IPS-20b (cell line): ENCODE measurements around the gene PARVG.
A peak's percentile ranks its signal among the peaks of the same experiment; 100 is the strongest.

Experiments
- H3K27ac ChIP-seq: one replicate; pipeline ENCODE4 v1.5.1; 2013; ENCODE audit warnings: low read length
- H3K27me3 ChIP-seq: 2 replicates; pipeline ENCODE4 v1.6.1; 2013; ENCODE audit warnings: mild to moderate bottlenecking, low read length, inconsistent platforms; ENCODE audit not compliant: insufficient read depth
- H3K36me3 ChIP-seq: 2 replicates; pipeline ENCODE4 v1.6.1; 2013; ENCODE audit warnings: low read depth, mild to moderate bottlenecking, inconsistent platforms, low read length, moderate library complexity; ENCODE audit not compliant: insufficient read depth
- H3K4me1 ChIP-seq: 2 replicates; pipeline ENCODE4 v1.6.1; 2013; ENCODE audit warnings: mild to moderate bottlenecking, control low read depth, inconsistent platforms, low read length, moderate library complexity; ENCODE audit not compliant: insufficient read depth
- H3K4me3 ChIP-seq: 2 replicates; pipeline ENCODE4 v1.5.1; 2013; ENCODE audit warnings: mild to moderate bottlenecking, low read length, inconsistent platforms
- H3K9ac ChIP-seq: 2 replicates; pipeline ENCODE4 v1.6.1; 2013; ENCODE audit warnings: low read depth, mild to moderate bottlenecking, inconsistent platforms, low read length, moderate library complexity
- H3K9me3 ChIP-seq: 2 replicates; pipeline ENCODE4 v1.6.1; 2013; ENCODE audit warnings: mild to moderate bottlenecking, low read depth, low read length, inconsistent platforms; ENCODE audit not compliant: insufficient read depth

The PARVG gene

GRCh38 chr22:44143105-44143474, 37.6 kb upstream of the PARVG start:
- Histone ChIP-seq H3K4me1 (peaks cover 22% of the 10 kb centered on the region), H3K27me3 (0 out of 2 replicates have a peak, but pooled peaks cover 8% of the 10 kb centered on the region), H3K9ac (no peak overlapping the region), H3K36me3 (no peaks in the 10 kb centered on the region), H3K4me3 (no peak overlapping the region), H3K9me3 (peaks cover 1% of the 10 kb centered on the region; the same call in 1 of the 2 replicates), H3K27ac (no peak overlapping the region)

GRCh38 chr22:44143579-44143978, 37.1 kb upstream of the PARVG start:
- no peaks in the 10 kb centered on the region for H3K36me3 ChIP-seq
- no peak overlapping the region for H3K4me3 ChIP-seq
- H3K9ac ChIP-seq: no peak overlapping the region
- H3K27ac ChIP-seq: no peak overlapping the region
- 0 out of 2 replicates have a peak, but pooled peaks cover 8% of the 10 kb centered on the region for H3K27me3 ChIP-seq
- H3K9me3 ChIP-seq: no peaks in the 10 kb centered on the region
- peaks cover 27% of the 10 kb centered on the region for H3K4me1 ChIP-seq

DNA sequence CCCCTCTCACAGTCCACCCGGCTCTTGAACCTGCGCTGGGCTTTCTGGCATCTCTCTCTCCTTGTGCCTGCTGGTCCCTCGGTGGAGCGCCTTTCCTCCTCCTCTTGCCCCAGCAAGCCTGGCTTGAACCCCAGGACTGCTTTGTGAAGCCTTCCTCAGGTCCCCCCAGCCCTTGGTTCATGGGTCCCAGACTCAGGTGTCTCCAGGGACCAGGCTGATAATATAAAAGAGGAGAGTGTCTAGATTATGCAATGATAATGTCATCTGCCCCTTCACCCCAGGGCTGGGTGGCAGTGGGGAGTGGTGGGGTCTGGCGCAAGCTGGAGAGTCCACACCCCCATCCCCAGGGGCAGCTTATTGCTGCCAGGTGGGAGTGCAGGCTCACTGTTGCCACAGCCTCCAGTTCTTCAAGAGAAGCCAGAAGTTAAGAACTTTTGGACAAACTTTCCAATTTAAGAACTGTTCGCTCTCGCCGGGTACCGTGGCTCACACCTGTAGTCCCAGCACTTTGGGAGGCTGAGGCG, 36.6 kb upstream of the PARVG start:
- Histone ChIP-seq H3K9me3 (no peaks in the 10 kb centered on the region), H3K9ac (peak overlapping the region; percentile 8; the same call in 1 of the 2 replicates), H3K27me3 (0 out of 2 replicates have a peak, but pooled peaks cover 8% of the 10 kb centered on the region), H3K36me3 (no peaks in the 10 kb centered on the region), H3K4me1 (peaks cover 32% of the 10 kb centered on the region), H3K27ac (no peak overlapping the region), H3K4me3 (no peak overlapping the region)

DNA sequence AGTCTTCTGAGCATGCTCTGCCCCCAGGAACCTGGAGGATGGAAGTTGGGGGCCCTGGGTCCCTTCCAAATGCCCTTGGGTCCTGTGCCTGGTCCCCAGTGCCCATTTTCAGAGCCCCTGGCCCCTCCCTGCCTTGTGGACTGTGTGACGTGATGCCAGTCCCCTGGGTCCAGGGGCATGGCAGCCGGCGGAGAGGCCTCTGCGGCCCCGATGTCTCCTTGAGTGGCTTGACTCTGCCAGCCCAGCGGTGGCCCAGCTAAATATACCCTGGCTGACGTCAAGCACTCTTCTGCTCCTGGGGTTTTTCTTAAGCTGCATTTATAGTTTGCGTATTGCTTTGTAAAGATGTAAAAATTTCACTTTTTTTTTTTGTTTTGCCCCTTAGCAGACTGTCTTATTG, 35.2 kb upstream of the PARVG start:
- H3K36me3 ChIP-seq: no peaks in the 10 kb centered on the region
- H3K9ac ChIP-seq: peak overlapping the region; percentile 38; the same call in 1 of the 2 replicates
- 0 out of 2 replicates have a peak, but pooled peaks cover 8% of the 10 kb centered on the region for H3K27me3 ChIP-seq
- H3K27ac ChIP-seq: no peak overlapping the region
- peaks cover 32% of the 10 kb centered on the region for H3K4me1 ChIP-seq
- no peak overlapping the region for H3K4me3 ChIP-seq
- no peaks in the 10 kb centered on the region for H3K9me3 ChIP-seq

- Histone ChIP-seq H3K9me3 (no peaks in the 10 kb centered on the region), H3K36me3 (no peaks in the 10 kb centered on the region), H3K4me3 (0 out of 2 replicates have a peak overlapping the region, but pooled peaks have one; percentile 24), H3K27me3 (0 out of 2 replicates have a peak, but pooled peaks cover 8% of the 10 kb centered on the region), H3K9ac (peak overlapping the region; percentile 67; the same call in 1 of the 2 replicates), H3K4me1 (peaks cover 32% of the 10 kb centered on the region), H3K27ac (peak overlapping the region; percentile 80)
These were observed 34.5 kb upstream of the PARVG start for GRCh38 chr22:44146088-44146861.

GRCh38 chr22:44147008-44147645, 33.6 kb upstream of the PARVG start:
- Histone ChIP-seq H3K4me1 (peaks cover 32% of the 10 kb centered on the region), H3K27ac (peak overlapping the region; percentile 80), H3K27me3 (0 out of 2 replicates have a peak, but pooled peaks cover 8% of the 10 kb centered on the region), H3K9ac (peak overlapping the region; percentile 67; the same call in 1 of the 2 replicates), H3K36me3 (no peaks in the 10 kb centered on the region), H3K4me3 (no peak overlapping the region), H3K9me3 (no peaks in the 10 kb centered on the region)

GRCh38 chr22:44147821-44148574, 32.7 kb upstream of the PARVG start:
- no peaks in the 10 kb centered on the region for H3K36me3 ChIP-seq
- 0 out of 2 replicates have a peak, but pooled peaks cover 8% of the 10 kb centered on the region for H3K27me3 ChIP-seq
- peak overlapping the region; percentile 53; the same call in 1 of the 2 replicates for H3K4me3 ChIP-seq
- peaks cover 32% of the 10 kb centered on the region for H3K4me1 ChIP-seq
- H3K27ac ChIP-seq: peak overlapping the region; percentile 80
- peak overlapping the region; percentile 79 for H3K9ac ChIP-seq
- no peaks in the 10 kb centered on the region for H3K9me3 ChIP-seq

GRCh38 chr22:44151676-44152075, 29.0 kb upstream of the PARVG start:
- H3K36me3 ChIP-seq: no peaks in the 10 kb centered on the region
- H3K27ac ChIP-seq: no peak overlapping the region
- H3K27me3 ChIP-seq: 0 out of 2 replicates have a peak, but pooled peaks cover 8% of the 10 kb centered on the region
- peaks cover 21% of the 10 kb centered on the region for H3K4me1 ChIP-seq
- H3K9ac ChIP-seq: no peak overlapping the region
- H3K9me3 ChIP-seq: no peaks in the 10 kb centered on the region
- no peak overlapping the region for H3K4me3 ChIP-seq

DNA sequence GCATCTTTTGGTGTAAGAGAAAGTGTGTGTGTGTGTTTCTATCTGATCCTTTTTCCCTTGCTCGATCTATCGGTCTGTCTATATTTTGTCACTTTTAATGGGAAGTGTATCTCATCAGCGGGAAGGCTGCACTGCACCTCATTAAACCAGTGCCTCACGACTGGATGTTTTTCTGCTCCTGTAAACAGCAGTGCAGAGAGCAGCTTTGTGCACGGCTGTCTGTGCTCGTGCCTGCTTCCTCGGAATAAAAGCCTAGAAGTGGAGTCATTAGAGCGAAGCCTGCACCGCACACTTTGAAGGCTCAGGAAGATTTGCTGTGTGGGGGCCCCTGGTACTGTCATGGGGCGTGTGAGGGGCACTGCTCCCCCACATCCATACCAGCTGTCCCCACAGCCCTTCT, 27.0 kb upstream of the PARVG start:
- Histone ChIP-seq H3K27ac (no peak overlapping the region), H3K4me1 (peaks cover 12% of the 10 kb centered on the region), H3K27me3 (no peaks in the 10 kb centered on the region), H3K36me3 (no peaks in the 10 kb centered on the region), H3K9ac (no peak overlapping the region), H3K9me3 (no peaks in the 10 kb centered on the region), H3K4me3 (no peak overlapping the region)

GRCh38 chr22:44154436-44154942, 26.2 kb upstream of the PARVG start:
- Histone ChIP-seq H3K27me3 (no peaks in the 10 kb centered on the region), H3K9me3 (no peaks in the 10 kb centered on the region), H3K4me3 (no peak overlapping the region), H3K4me1 (peaks cover 14% of the 10 kb centered on the region; the same call in 1 of the 2 replicates), H3K27ac (no peak overlapping the region), H3K9ac (no peak overlapping the region), H3K36me3 (no peaks in the 10 kb centered on the region)

DNA sequence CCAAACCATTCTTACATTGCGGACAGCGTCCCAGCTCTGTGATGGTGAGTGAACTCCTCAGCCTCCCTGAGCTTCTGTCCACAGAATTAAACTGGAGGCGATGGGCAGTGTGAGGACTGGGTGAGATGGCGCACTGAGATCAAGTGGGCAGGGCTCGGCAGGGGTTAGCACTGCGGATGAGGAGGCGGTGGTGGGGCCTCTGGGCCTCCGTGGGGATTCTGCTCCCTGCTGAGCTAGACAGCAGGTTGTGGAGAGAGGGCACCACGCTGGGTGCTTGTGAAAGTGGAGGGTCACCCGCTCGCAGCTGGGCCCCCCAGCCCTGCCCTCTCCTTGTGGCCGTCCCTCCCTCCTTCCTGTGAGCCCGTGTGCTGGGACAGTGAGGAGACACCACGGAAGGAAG, 25.6 kb upstream of the PARVG start:
- Histone ChIP-seq H3K9me3 (no peaks in the 10 kb centered on the region), H3K4me1 (peaks cover 14% of the 10 kb centered on the region; the same call in 1 of the 2 replicates), H3K27me3 (no peaks in the 10 kb centered on the region), H3K4me3 (no peak overlapping the region), H3K9ac (no peak overlapping the region), H3K36me3 (no peaks in the 10 kb centered on the region), H3K27ac (no peak overlapping the region)
